Measurements from ENCODE around the gene PICALM. TPM values are rescaled to one million over a fixed set of nuclear protein-coding genes. Genes with fewer than 3 reads are reported as not detected.

PICALM gene
- polyA plus RNA-seq, 1 experiment = 303 TPM

GRCh38 chr11:85950317-85951048 is 118.4 kb downstream of the PICALM start:
- ChIA-PET CTCF (interaction anchor here (0.6 to 0.7 kb wide), 2 partner anchors 88 to 481 kb away, joined by 3 read pairs; no protein-coding TSS in a partner anchor), POLR2A (no interaction called here)
- DNase-seq (ENCODE audit: low read depth, low spot score) = no peak
- Histone ChIP-seq H3K27ac (ENCODE audit: low read depth, low read length) (no peak overlapping the region), H3K27me3 (ENCODE audit: control insufficient read depth, insufficient read depth, low read length) (no peaks in the 10 kb centered on the region), H3K9me3 (ENCODE audit: control insufficient read depth, insufficient read depth, low read length) (no peaks in the 10 kb centered on the region), H3K4me3 (ENCODE audit: low read depth, low read length) (no peak overlapping the region)
- no peak for TF ChIP-seq CTCF (IDR thresholded peaks at IDR 0.05; ENCODE audit: low read depth, low read length)

- H3K4me3 ChIP-seq (ENCODE audit: low read depth, low read length) = no peak overlapping the region
- H3K27ac ChIP-seq (ENCODE audit: low read depth, low read length) = no peak overlapping the region
- DNase-seq (ENCODE audit: low read depth, low spot score) = no peak
- no peaks in the 10 kb centered on the region for H3K9me3 ChIP-seq (ENCODE audit: control insufficient read depth, insufficient read depth, low read length)
- TF ChIP-seq CTCF (IDR thresholded peaks at IDR 0.05; ENCODE audit: low read depth, low read length) = no peak
- CTCF ChIA-PET = no interaction called here
- H3K27me3 ChIP-seq (ENCODE audit: control insufficient read depth, insufficient read depth, low read length) = no peaks in the 10 kb centered on the region
- POLR2A ChIA-PET = no interaction called here
Measured at GRCh38 chr11:85949798-85950197, 119.1 kb downstream of the PICALM start.

GRCh38 chr11:85948884-85949283 is 120.0 kb downstream of the PICALM start:
- Histone ChIP-seq H3K27ac (ENCODE audit: low read depth, low read length) (no peak overlapping the region), H3K9me3 (ENCODE audit: control insufficient read depth, insufficient read depth, low read length) (no peaks in the 10 kb centered on the region), H3K27me3 (ENCODE audit: control insufficient read depth, insufficient read depth, low read length) (no peaks in the 10 kb centered on the region), H3K4me3 (ENCODE audit: low read depth, low read length) (no peak overlapping the region)
- ChIA-PET POLR2A (interaction anchor here (0.7 kb wide), 1 partner anchor 20 kb away, joined by 4 read pairs; no protein-coding TSS in a partner anchor), CTCF (interaction anchor here (0.7 to 1.5 kb wide), 3 partner anchors 94 to 343 kb away, joined by 4 to 5 read pairs (median 5); partner anchors contain the start of gene CCDC83)
- DNase-seq (ENCODE audit: low read depth, low spot score) = no peak
- TF ChIP-seq CTCF (IDR thresholded peaks at IDR 0.05; ENCODE audit: low read depth, low read length) = no peak

- TF ChIP-seq CTCF (IDR thresholded peaks at IDR 0.05; ENCODE audit: low read depth, low read length) = no peak
- peak; percentile 63 for DNase-seq (ENCODE audit: low read depth, low spot score)
- CTCF ChIA-PET = interaction anchor here (1.1 to 1.5 kb wide), 2 partner anchors 92 to 344 kb away, joined by 5 read pairs; partner anchors contain the start of gene CCDC83
- no peaks in the 10 kb centered on the region for H3K9me3 ChIP-seq (ENCODE audit: control insufficient read depth, insufficient read depth, low read length)
- peak overlapping the region; percentile 31 for H3K27ac ChIP-seq (ENCODE audit: low read depth, low read length)
- POLR2A ChIA-PET = no interaction called here
- no peak overlapping the region for H3K4me3 ChIP-seq (ENCODE audit: low read depth, low read length)
- no peaks in the 10 kb centered on the region for H3K27me3 ChIP-seq (ENCODE audit: control insufficient read depth, insufficient read depth, low read length)
Measured at GRCh38 chr11:85947431-85948272, 121.2 kb downstream of the PICALM start.

Measured in AG04450 (cell line).